Esophagus squamous epithelium (tissue), 4 donors: Measurements from ENCODE around the gene PTPRD.

ENCODE experiments used
- POLR2A ChIP-seq, 4 donors: fragments of 450-650 bp; IDR thresholded peaks; one replicate each; pipeline ENCODE4 v1.6.1; 2017; ENCODE audit warnings: antibody characterized with exemption in 4 of 4, mild to moderate bottlenecking in 4 of 4, moderate library complexity in 3 of 4
- TF ChIP-seq, protein P1 (sequence below), 6 experiments: fragments of 450-650 bp in 4 of 6; fragments of 200-600 bp in 2 of 6; sonication (generic) in 2 of 6; IDR thresholded peaks; one replicate each; pipeline ENCODE4 v1.5.1; 2016 to 2019; ENCODE audit warnings: antibody characterized with exemption in 6 of 6, mild to moderate bottlenecking in 4 of 6, moderate library complexity in 4 of 6

DNA sequence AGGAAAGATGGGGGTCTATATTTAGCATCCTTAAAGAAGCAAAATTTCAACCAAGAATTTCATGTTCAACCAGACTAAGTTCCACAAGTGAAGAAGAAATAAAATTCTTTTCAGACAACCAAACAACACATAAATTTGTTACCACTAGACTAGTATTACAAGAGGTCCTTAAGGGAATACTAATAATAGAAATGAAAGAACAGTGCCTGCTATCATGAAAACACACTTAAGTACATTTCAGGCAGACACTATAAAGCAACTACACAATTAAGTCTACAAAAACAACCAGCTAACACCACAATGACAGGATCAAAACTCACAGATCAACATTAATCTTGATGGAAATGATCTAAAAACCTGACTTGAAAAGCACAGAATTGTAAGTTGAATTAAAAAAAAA lies 477.2 kb downstream of the PTPRD start:
- TF ChIP-seq, protein P1, sequence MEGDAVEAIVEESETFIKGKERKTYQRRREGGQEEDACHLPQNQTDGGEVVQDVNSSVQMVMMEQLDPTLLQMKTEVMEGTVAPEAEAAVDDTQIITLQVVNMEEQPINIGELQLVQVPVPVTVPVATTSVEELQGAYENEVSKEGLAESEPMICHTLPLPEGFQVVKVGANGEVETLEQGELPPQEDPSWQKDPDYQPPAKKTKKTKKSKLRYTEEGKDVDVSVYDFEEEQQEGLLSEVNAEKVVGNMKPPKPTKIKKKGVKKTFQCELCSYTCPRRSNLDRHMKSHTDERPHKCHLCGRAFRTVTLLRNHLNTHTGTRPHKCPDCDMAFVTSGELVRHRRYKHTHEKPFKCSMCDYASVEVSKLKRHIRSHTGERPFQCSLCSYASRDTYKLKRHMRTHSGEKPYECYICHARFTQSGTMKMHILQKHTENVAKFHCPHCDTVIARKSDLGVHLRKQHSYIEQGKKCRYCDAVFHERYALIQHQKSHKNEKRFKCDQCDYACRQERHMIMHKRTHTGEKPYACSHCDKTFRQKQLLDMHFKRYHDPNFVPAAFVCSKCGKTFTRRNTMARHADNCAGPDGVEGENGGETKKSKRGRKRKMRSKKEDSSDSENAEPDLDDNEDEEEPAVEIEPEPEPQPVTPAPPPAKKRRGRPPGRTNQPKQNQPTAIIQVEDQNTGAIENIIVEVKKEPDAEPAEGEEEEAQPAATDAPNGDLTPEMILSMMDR (IDR thresholded peaks at IDR 0.05) = no peak
- TF ChIP-seq POLR2A (IDR thresholded peaks at IDR 0.05) = no peak
